Mesenchymal stem cell (in vitro differentiated cells and primary cell): Measurements from ENCODE around the gene LGALS1.
A peak's percentile ranks its signal among the peaks of the same experiment; 100 is the strongest.

ENCODE experiments used
- DNase-seq: peaks from one replicate; pipeline ENCODE4 v3.0.0-alpha.2; 2013
- H2AFZ ChIP-seq: one replicate; pipeline ENCODE4 v1.6.1; 2013; ENCODE audit warnings: low read depth, mild to moderate bottlenecking, control low read depth, inconsistent platforms, low read length, moderate library complexity
- H2AK5ac ChIP-seq: 2 replicates; pipeline ENCODE4 v1.6.1; 2013; ENCODE audit warnings: low read length, moderate library complexity, mild to moderate bottlenecking, inconsistent platforms; ENCODE audit not compliant: severe bottlenecking
- H2BK120ac ChIP-seq: one replicate; pipeline ENCODE4 v1.6.1; 2013; ENCODE audit warnings: low read depth, mild to moderate bottlenecking, inconsistent platforms, low read length, moderate library complexity
- H2BK12ac ChIP-seq, 2 experiments: one replicate each; pipeline ENCODE4 v1.6.1; 2013; ENCODE audit warnings: inconsistent platforms in 2 of 2, low read length in 2 of 2, mild to moderate bottlenecking in 2 of 2, moderate library complexity in 2 of 2, control low read depth in 1 of 2
- H2BK15ac ChIP-seq: one replicate; pipeline ENCODE4 v1.6.1; 2013; ENCODE audit warnings: mild to moderate bottlenecking, low read depth, inconsistent platforms; ENCODE audit not compliant: poor library complexity, severe bottlenecking
- H2BK5ac ChIP-seq: 2 replicates; pipeline ENCODE4 v1.6.1; 2013; ENCODE audit warnings: low read depth, mild to moderate bottlenecking, low read length, control low read depth, inconsistent platforms; ENCODE audit not compliant: poor library complexity, severe bottlenecking
- H3K14ac ChIP-seq, 2 experiments: one replicate each; pipeline ENCODE4 v1.6.1; 2013; ENCODE audit warnings: inconsistent platforms in 2 of 2, low read length in 2 of 2, control low read depth in 1 of 2, mild to moderate bottlenecking in 1 of 2, moderate library complexity in 1 of 2
- H3K18ac ChIP-seq, 2 experiments: one replicate each; pipeline ENCODE4 v1.6.1; 2013; ENCODE audit warnings: inconsistent platforms in 2 of 2, low read length in 2 of 2, control low read depth in 1 of 2, low read depth in 1 of 2, mild to moderate bottlenecking in 1 of 2
- H3K23ac ChIP-seq, 2 experiments: one replicate each; pipeline ENCODE4 v1.6.1; 2013; ENCODE audit warnings: inconsistent platforms in 2 of 2, low read length in 2 of 2, mild to moderate bottlenecking in 2 of 2, moderate library complexity in 2 of 2, control low read depth in 1 of 2
- H3K27ac ChIP-seq: 2 replicates; pipeline ENCODE4 v1.5.1; 2013; ENCODE audit warnings: mild to moderate bottlenecking, moderate library complexity, low read length, control low read depth, inconsistent platforms; ENCODE audit not compliant: poor library complexity, severe bottlenecking
- H3K27me3 ChIP-seq, 2 experiments: 2 replicates each; pipeline versions ENCODE4 v1.6.1 to v1.7.0; 2013; ENCODE audit warnings: low read length in 2 of 2, mild to moderate bottlenecking in 2 of 2, moderate library complexity in 2 of 2, control low read depth in 1 of 2, inconsistent platforms in 1 of 2; ENCODE audit not compliant: control insufficient read depth in 1 of 2, insufficient read depth in 1 of 2
- H3K36me3 ChIP-seq, 2 experiments: 2 replicates each; pipeline versions ENCODE4 v1.6.1 to v1.7.0; 2013; ENCODE audit warnings: low read length in 2 of 2, control low read depth in 1 of 2, inconsistent platforms in 1 of 2, low read depth in 1 of 2, mild to moderate bottlenecking in 1 of 2; ENCODE audit not compliant: insufficient read depth in 2 of 2, control insufficient read depth in 1 of 2
- H3K4ac ChIP-seq, 2 experiments: one replicate each; pipeline ENCODE4 v1.6.1; 2013; ENCODE audit warnings: inconsistent platforms in 2 of 2, low read length in 2 of 2, mild to moderate bottlenecking in 2 of 2, moderate library complexity in 2 of 2, control low read depth in 1 of 2, low read depth in 1 of 2
- H3K4me1 ChIP-seq: 2 replicates; pipeline ENCODE4 v1.6.1; 2013; ENCODE audit warnings: low read depth, low read length, control low read depth; ENCODE audit not compliant: control insufficient read depth, insufficient read depth
- H3K4me2 ChIP-seq: 2 replicates; pipeline ENCODE4 v1.6.1; 2013; ENCODE audit warnings: low read length, mild to moderate bottlenecking, inconsistent platforms; ENCODE audit not compliant: poor library complexity, severe bottlenecking
- H3K4me3 ChIP-seq, 2 experiments: 2 replicates each; pipeline versions ENCODE4 v1.5.1 to v1.7.0; 2013; ENCODE audit warnings: low read length in 2 of 2, mild to moderate bottlenecking in 2 of 2, control low read depth in 1 of 2, low read depth in 1 of 2; ENCODE audit not compliant: insufficient read depth in 1 of 2
- H3K79me1 ChIP-seq: replicated peaks from 2 replicates; pipeline ENCODE4 v1.6.1; 2013; ENCODE audit warnings: mild to moderate bottlenecking, control low read depth, low read length, inconsistent platforms; ENCODE audit not compliant: poor library complexity, severe bottlenecking
- H3K9ac ChIP-seq: 2 replicates; pipeline ENCODE4 v1.7.0; 2013; ENCODE audit warnings: mild to moderate bottlenecking, low read length, moderate library complexity
- H3K9me3 ChIP-seq: 2 replicates; pipeline ENCODE4 v1.7.0; 2013; ENCODE audit warnings: mild to moderate bottlenecking, low read length; ENCODE audit not compliant: control insufficient read depth
- H4K8ac ChIP-seq: one replicate; pipeline ENCODE4 v1.6.1; 2013; ENCODE audit warnings: inconsistent platforms, mild to moderate bottlenecking, low read length, moderate library complexity
- H4K91ac ChIP-seq: one replicate; pipeline ENCODE4 v1.6.1; 2013; ENCODE audit warnings: mild to moderate bottlenecking, low read length, inconsistent platforms
- WGBS: methylation state at CpG from one replicate; pipeline ENCODE4 v1.1.7; 2013; ENCODE audit warnings: mixed read lengths; 5-methylcytosine and 5-hydroxymethylcytosine counted together

Gene LGALS1

DNA sequence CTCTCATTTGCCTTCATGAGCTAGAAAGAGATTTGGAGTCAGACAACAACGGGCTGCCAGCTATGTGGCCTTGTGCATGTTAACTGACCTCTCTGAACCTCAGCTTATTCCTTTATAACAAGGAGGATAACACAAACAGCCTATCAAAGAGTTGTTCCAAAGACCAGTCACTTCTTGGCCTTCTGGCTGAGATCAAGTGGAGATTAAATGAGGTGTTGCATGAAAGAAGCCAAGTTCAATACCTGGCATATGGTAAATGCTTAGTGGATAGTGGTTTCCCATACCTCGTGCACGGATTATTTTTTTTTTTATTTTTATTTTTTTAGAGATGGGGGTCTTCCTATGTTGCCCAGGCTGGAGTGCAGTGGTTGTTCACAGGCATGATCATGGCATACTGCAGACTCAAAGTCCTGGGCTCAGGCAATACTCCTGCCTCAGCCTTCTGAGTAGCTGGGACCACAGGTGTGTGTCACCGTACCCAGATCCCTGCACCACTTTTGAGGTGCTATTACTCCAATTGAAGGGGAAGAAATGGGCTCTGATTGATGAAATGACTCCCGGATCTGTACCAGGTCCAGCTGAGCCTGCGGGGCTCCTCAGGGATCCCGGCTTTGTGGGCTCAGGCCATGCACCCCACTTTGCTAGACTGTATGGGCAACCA, 4.9 kb downstream of the LGALS1 start:
- Histone ChIP-seq H3K4me1 (peaks cover 28% of the 10 kb centered on the region), H4K91ac (no peak overlapping the region), H3K4me3 (no peak overlapping the region), H3K9ac (peak overlapping the region; percentile 27), H3K27ac (peak overlapping the region; percentile 3), H2BK5ac (no peak overlapping the region), H4K8ac (no peak overlapping the region), H3K14ac (no peak overlapping the region), H2BK12ac (peak overlapping the region in 1 of 2 experiments; percentile 15), H2BK120ac (no peak overlapping the region), H3K18ac (no peak overlapping the region), H3K9me3 (no peaks in the 10 kb centered on the region), H3K23ac (no peak overlapping the region), H3K36me3 (peaks cover 22 to 23% of the 10 kb centered on the region in 2 experiments), H3K4me2 (no peak overlapping the region), H2AK5ac (no peak overlapping the region), H3K4ac (no peak overlapping the region), H3K79me1 (no peaks in the 10 kb centered on the region), H2AFZ (no peak overlapping the region), H3K27me3 (no peaks in the 10 kb centered on the region), H2BK15ac (no peak overlapping the region)
- DNase-seq: no peak
- WGBS: 91% methylated on average over 7 of the region's 7 CpGs

DNA sequence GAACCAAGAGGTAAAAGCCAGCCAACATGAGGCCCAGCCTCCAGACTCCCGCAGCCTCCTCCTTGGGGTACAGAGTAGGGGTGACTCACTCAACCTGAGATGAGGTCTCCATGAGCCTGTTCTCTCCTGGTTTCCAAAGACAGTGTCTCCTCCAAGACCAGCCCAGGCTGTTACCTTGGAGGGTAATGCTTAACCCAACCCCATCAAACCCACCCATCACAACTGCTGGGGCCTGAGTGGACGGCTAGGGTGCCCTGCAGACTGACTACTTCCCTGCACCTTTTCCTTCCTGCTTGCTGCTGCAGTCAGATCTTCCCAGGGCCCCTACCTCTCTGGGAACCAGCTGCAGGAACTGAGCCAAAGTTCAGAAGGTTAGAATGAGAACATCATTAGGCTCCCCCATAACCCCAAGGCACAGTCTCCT, 5.6 kb downstream of the LGALS1 start:
- Histone ChIP-seq H3K4me3 (no peak overlapping the region), H3K27ac (no peak overlapping the region), H2AFZ (no peak overlapping the region), H2AK5ac (peak overlapping the region; percentile 17), H3K4me2 (no peak overlapping the region), H2BK15ac (no peak overlapping the region), H3K27me3 (no peaks in the 10 kb centered on the region), H4K8ac (peak overlapping the region; percentile 35), H2BK120ac (no peak overlapping the region), H3K4me1 (peaks cover 29% of the 10 kb centered on the region), H2BK12ac (peak overlapping the region; percentile 29 to 45), H3K4ac (no peak overlapping the region), H3K9ac (no peak overlapping the region), H3K79me1 (no peaks in the 10 kb centered on the region), H3K14ac (no peak overlapping the region), H3K9me3 (no peaks in the 10 kb centered on the region), H3K36me3 (peaks cover 22 to 23% of the 10 kb centered on the region in 2 experiments), H3K23ac (no peak overlapping the region), H3K18ac (peak overlapping the region; percentile 11 to 37), H2BK5ac (no peak overlapping the region), H4K91ac (peak overlapping the region; percentile 14)
- DNase-seq: peak; percentile 47
- WGBS: 33% methylated on average over 2 of the region's 2 CpGs

DNA sequence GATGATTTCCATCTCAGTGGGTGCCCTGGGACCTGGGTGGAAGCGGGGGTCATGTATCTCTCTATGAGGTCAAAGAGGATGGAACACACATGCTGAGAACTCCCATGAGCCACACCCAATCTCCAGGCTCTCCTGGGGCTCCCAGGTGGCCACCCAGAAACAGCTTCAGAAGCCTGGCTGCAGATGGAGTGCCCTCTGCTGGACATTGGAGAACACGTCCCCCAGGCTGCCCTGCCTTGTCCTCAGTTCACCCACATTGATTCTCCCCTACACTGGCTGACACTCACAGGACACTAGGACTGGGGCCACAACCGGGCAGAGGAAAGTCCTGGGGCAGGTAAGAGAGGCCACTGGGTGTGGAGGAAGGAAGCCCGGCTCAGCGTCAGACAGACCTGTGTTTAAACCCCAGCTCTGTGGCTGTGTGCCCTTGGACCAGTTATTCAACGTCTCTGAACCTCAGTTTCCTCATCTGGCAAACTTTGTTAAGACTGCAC, 6.2 kb downstream of the LGALS1 start:
- Histone ChIP-seq H3K4me1 (peaks cover 29% of the 10 kb centered on the region), H3K18ac (no peak overlapping the region), H3K14ac (no peak overlapping the region), H2BK12ac (peak overlapping the region in 1 of 2 experiments; percentile 55), H4K91ac (no peak overlapping the region), H2BK5ac (no peak overlapping the region), H2AK5ac (peak overlapping the region; percentile 17), H3K36me3 (peaks cover 22 to 23% of the 10 kb centered on the region in 2 experiments), H4K8ac (peak overlapping the region; percentile 67), H3K27ac (no peak overlapping the region), H3K79me1 (peaks cover 1% of the 10 kb centered on the region), H3K9me3 (no peaks in the 10 kb centered on the region), H3K27me3 (no peaks in the 10 kb centered on the region), H2BK15ac (peak overlapping the region; percentile 36), H3K4me3 (no peak overlapping the region), H3K4me2 (no peak overlapping the region), H2AFZ (no peak overlapping the region), H2BK120ac (no peak overlapping the region), H3K9ac (peak overlapping the region; percentile 47), H3K23ac (no peak overlapping the region), H3K4ac (no peak overlapping the region)
- peak; percentile 79 for DNase-seq
- WGBS: 24% methylated on average over 5 of the region's 6 CpGs

DNA sequence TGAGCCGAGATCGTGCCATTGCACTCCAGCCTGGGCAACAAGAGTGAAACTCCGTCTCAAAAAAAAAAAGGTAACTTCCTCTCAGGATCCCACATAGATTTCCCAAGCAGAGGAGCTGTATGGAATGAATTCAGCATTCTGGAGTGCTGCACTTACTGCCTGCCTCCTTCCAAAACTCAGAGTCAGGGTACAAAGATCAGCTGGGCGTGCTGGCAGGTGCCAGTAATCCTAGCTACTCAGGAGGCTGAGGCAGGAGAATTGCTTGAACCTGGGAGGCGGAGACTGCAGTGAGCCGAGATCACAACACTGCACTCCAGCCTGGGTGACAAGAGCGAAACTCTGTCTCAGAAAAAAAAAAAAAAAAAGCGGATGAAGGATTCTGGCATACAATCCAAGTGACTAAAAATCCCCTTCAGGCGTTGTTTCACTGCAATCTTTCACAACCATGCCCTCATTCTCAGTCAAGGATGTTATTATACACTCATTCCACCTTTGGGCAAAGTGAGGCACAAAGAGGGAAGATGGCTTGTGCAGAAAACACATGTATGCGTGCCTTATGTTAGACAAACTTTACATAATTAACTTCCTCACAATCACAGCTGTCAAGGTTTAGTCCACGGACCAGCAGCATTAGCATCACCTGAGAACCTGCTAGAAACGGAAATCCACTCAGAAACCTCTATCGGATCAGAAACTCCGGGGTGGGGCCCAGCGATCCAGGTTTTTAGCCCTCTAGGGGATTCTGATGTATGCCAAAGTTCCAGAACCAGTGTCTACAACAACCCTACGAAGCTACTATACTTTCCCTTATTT, 9.6 kb downstream of the LGALS1 start:
- Histone ChIP-seq H3K23ac (no peak overlapping the region), H3K4ac (no peak overlapping the region), H3K9ac (no peak overlapping the region), H3K9me3 (no peaks in the 10 kb centered on the region), H2AFZ (no peak overlapping the region), H3K14ac (no peak overlapping the region), H3K27ac (no peak overlapping the region), H2BK12ac (no peak overlapping the region), H2AK5ac (no peak overlapping the region), H3K27me3 (no peaks in the 10 kb centered on the region), H3K4me2 (no peak overlapping the region), H3K18ac (no peak overlapping the region), H3K4me1 (peaks cover 22% of the 10 kb centered on the region), H4K8ac (no peak overlapping the region), H3K36me3 (peaks cover 19 to 21% of the 10 kb centered on the region in 2 experiments), H3K79me1 (peaks cover 17% of the 10 kb centered on the region), H3K4me3 (no peak overlapping the region), H2BK120ac (no peak overlapping the region), H4K91ac (no peak overlapping the region), H2BK5ac (no peak overlapping the region), H2BK15ac (no peak overlapping the region)
- DNase-seq: no peak
- WGBS: 88% methylated on average over 15 of the region's 16 CpGs
